A673 (cell line): ENCODE results near the gene PYDC2. TPM values are rescaled to one million over a fixed set of nuclear protein-coding genes. Genes with fewer than 3 reads are reported as not detected.

Experiments
- BruUV-seq: library from RNA; stranded (reverse); fragments of 400-500 nt; replicated peaks from 2 replicates; lab custom pipeline; 2021; lab: Mats Ljungman, UMichigan
- CTCF ChIA-PET: fragments of 300-600 bp; sonication (Branson Sonifier 250); formaldehyde crosslinking; loops from one replicate; lab custom pipeline; 2022; ENCODE audit warnings: antibody characterized with exemption; lab: Charles Lee
- POLR2A ChIA-PET: fragments of 300-600 bp; sonication (Branson Sonifier 250); formaldehyde crosslinking; loops from one replicate; lab custom pipeline; 2022; ENCODE audit warnings: antibody characterized with exemption; ENCODE audit not compliant: low non-redundant PET; lab: Charles Lee
- DNase-seq: peaks from one replicate; pipeline ENCODE4 v3.0.0-alpha.2; 2015; ENCODE audit warnings: low spot score
- H3K27ac ChIP-seq: fragments of 200-600 bp; sonication (generic); 2 replicates; pipeline ENCODE4 v1.5.1; 2016; ENCODE audit warnings: mixed run types, low read depth, mild to moderate bottlenecking, mixed read lengths, antibody characterized with exemption, low read length; ENCODE audit not compliant: poor library complexity, severe bottlenecking
- H3K27me3 ChIP-seq: fragments of 200-600 bp; sonication (generic); replicated peaks from 2 replicates; pipeline ENCODE4 v1.6.1; 2017; ENCODE audit warnings: mixed run types, low read depth, mild to moderate bottlenecking, mixed read lengths, antibody characterized with exemption, low read length; ENCODE audit not compliant: insufficient read depth, poor library complexity
- H3K36me3 ChIP-seq: fragments of 200-600 bp; sonication (generic); 2 replicates; pipeline ENCODE4 v1.6.1; 2016; ENCODE audit warnings: mixed run types, mild to moderate bottlenecking, mixed read lengths, antibody characterized with exemption, low read length; ENCODE audit not compliant: insufficient read depth, poor library complexity, severe bottlenecking
- H3K4me1 ChIP-seq: fragments of 200-600 bp; sonication (generic); 2 replicates; pipeline ENCODE4 v1.6.1; 2017; ENCODE audit warnings: mixed run types, mild to moderate bottlenecking, mixed read lengths, antibody characterized with exemption, low read length; ENCODE audit not compliant: insufficient read depth, poor library complexity, severe bottlenecking
- H3K4me3 ChIP-seq: fragments of 200-600 bp; sonication (generic); 2 replicates; pipeline ENCODE4 v1.5.1; 2016; ENCODE audit warnings: low read depth, mixed run types, mild to moderate bottlenecking, mixed read lengths, low read length; ENCODE audit not compliant: poor library complexity, severe bottlenecking
- H3K9me3 ChIP-seq: fragments of 200-600 bp; sonication (generic); 2 replicates; pipeline ENCODE4 v1.6.1; 2016; ENCODE audit warnings: mixed run types, low read depth, mild to moderate bottlenecking, mixed read lengths, antibody characterized with exemption, low read length; ENCODE audit not compliant: poor library complexity, severe bottlenecking
- CTCF ChIP-seq: fragments of 300-800, 200-600 bp; sonication (generic); conservative IDR thresholded peaks from 2 replicates; pipeline ENCODE4 v1.5.1; 2017; ENCODE audit warnings: low read depth, mild to moderate bottlenecking, antibody characterized with exemption, low read length, moderate library complexity, mixed read lengths
- EZH2 ChIP-seq: fragments of 200-600 bp; sonication (generic); IDR thresholded peaks from 2 replicates; pipeline ENCODE4 v1.6.1; 2017; ENCODE audit warnings: borderline replicate concordance, low read depth, mild to moderate bottlenecking, mixed read lengths, antibody characterized with exemption, low read length; ENCODE audit not compliant: poor library complexity, severe bottlenecking
- intact Hi-C: fragments of 100-400 bp; cut with micrococcal nuclease; formaldehyde crosslinking; loops from one replicate; pipeline ENCODE4 v1.10.0; 2022; ENCODE audit not compliant: unreplicated experiment
- total RNA-seq: library from RNA; stranded (reverse); gene quantifications from 2 replicates; pipeline ENCODE4 v1.2.3, GENCODE V29; 2021

The PYDC2 gene
- total RNA-seq, 1 experiment from 2014 or later: not detected

GRCh38 chr3:191420771-191421170 is 40.2 kb upstream of the PYDC2 start:
- Histone ChIP-seq H3K27ac (no peak overlapping the region), H3K9me3 (no peaks in the 10 kb centered on the region), H3K4me3 (no peak overlapping the region), H3K36me3 (no peaks in the 10 kb centered on the region), H3K4me1 (no peaks in the 10 kb centered on the region), H3K27me3 (no peaks in the 10 kb centered on the region)
- CTCF ChIA-PET: no interaction called here
- intact Hi-C loops: no loop called here
- POLR2A ChIA-PET: no interaction called here
- TF ChIP-seq CTCF (no peak), EZH2 (no peak)
- no TSS peak for BruUV-seq
- DNase-seq: no peak

DNA sequence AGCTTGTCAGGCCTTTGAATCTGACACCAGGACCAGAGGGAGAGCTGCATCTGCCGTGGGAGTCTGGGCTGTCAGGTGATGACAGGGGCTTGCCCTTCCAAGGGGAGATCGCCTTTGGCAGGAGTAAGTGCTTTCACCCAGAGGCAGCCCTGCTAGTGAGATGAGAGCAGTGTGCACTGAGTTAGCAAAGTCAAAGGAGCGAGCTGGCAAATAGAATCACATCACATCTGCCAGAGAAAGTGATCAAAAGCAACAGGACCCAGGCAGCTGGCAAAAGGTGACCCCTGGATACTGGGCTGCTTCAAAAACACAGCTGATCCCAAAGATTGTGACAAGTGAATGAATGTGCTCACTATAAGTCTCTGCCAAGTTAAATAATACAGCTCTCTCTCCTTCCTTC is 36.1 kb upstream of the PYDC2 start:
- intact Hi-C loops: no loop called here
- BruUV-seq: no TSS peak
- TF ChIP-seq EZH2 (no peak), CTCF (no peak)
- POLR2A ChIA-PET: no interaction called here
- Histone ChIP-seq H3K4me1 (no peaks in the 10 kb centered on the region), H3K27ac (no peak overlapping the region), H3K27me3 (no peaks in the 10 kb centered on the region), H3K4me3 (no peak overlapping the region), H3K36me3 (no peaks in the 10 kb centered on the region), H3K9me3 (no peaks in the 10 kb centered on the region)
- DNase-seq: no peak
- CTCF ChIA-PET: no interaction called here

GRCh38 chr3:191425322-191425734 is 35.6 kb upstream of the PYDC2 start:
- Histone ChIP-seq H3K36me3 (no peaks in the 10 kb centered on the region), H3K27me3 (no peaks in the 10 kb centered on the region), H3K4me3 (no peak overlapping the region), H3K9me3 (no peaks in the 10 kb centered on the region), H3K27ac (no peak overlapping the region), H3K4me1 (no peaks in the 10 kb centered on the region)
- CTCF ChIA-PET: no interaction called here
- DNase-seq: no peak
- TF ChIP-seq CTCF (no peak), EZH2 (no peak)
- intact Hi-C loops: no loop called here
- POLR2A ChIA-PET: no interaction called here
- BruUV-seq: no TSS peak
